GM18873 (cell line): Measurements from ENCODE around the gene AP3B1.

Experiments used
- ATAC-seq: cut with Tn5 transposase; IDR thresholded peaks from one replicate; pipeline ENCODE4 v1.9.1; 2021; ENCODE audit warnings: mild to moderate bottlenecking, moderate library complexity, moderate number of reproducible peaks; ENCODE audit not compliant: unreplicated experiment, low FRiP score

AP3B1 gene

DNA sequence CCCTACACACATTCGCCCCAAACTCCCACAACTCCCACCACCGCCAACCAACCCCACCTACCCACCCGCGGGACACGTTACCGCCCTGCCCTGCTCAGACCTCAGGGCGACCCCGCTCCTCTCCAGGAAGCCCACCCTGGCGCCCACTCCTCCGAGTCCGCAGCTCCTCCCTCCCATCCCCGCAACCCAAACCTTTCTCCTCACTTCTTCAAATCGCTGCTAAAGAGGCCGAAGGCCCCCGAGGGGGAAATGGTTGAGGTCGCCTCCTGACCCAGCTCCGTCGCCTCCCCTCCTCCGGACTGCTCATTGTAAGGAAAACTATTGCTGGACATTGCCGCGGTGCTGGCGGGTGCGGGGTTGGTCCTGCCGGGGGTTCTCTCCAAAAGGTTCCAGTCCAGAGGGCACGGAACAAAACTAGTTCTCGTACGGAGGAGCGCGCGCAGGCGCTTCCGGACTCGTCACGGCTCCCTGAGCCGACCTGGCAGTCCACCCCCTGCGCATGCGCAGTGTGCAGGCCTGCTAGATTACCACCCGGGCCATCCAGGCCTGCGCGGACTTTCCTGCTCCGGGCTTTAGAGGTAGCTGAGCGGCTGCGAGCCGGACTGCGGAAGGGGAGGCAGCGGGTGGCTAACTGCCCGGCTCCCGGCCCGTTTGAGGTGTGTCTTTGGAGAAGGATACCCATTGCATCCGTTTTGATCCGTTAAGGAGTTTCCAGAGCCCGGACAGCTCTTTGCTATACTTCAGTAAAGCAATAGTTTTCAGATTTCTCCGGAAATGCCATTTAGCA is at the start of gene AP3B1:
Gene AP3B1 (minus strand): TSS at position 451 of the 787 bp plus-strand sequence. CDS start 119 bp downstream, at position 332.
- peak; percentile 82 for ATAC-seq

GRCh38 chr5:78341440-78341839 is 46.9 kb upstream of the AP3B1 start:
- no peak for ATAC-seq

DNA sequence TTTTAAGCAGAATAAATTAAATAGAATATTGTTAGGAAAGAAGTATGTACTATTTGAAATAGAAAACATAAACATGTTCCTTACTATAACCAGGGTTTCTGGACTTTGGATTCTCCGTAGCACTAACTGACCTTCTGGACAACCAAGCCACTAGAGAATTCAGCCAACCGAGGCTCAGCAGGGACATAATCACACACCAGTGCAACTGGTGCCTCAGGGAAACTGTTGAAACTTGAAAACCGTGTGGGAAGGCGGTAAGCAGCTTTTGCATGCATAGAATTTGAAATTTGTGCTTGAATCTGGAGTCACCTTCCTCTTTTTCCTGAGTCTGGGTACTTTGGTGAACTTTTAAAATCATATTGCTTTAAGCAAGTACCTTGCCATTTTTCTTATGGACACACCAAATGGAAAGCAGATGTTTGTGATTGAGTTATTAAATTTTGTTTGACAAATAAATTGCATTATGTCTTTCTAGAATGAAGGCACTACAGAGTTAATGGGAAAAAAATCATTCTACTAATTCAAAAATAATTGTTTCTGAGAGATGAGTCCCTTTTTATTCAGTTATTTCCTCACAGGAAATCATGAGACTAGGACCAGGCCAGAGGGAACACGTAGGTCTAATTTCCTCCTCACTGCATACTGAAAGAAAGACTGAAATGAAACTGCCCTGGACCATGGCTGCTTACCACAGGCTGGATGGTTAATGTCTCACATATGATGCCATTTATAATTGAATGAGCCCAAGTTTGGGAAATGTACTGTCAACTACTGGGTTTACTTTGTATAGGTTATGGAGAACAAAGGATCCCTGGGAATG is 45.3 kb upstream of the AP3B1 start:
- ATAC-seq, result no peak

GRCh38 chr5:78336698-78337097 is 42.2 kb upstream of the AP3B1 start:
- no peak for ATAC-seq

- ATAC-seq, result no peak
These were observed 41.5 kb upstream of the AP3B1 start for GRCh38 chr5:78335976-78336375.

DNA sequence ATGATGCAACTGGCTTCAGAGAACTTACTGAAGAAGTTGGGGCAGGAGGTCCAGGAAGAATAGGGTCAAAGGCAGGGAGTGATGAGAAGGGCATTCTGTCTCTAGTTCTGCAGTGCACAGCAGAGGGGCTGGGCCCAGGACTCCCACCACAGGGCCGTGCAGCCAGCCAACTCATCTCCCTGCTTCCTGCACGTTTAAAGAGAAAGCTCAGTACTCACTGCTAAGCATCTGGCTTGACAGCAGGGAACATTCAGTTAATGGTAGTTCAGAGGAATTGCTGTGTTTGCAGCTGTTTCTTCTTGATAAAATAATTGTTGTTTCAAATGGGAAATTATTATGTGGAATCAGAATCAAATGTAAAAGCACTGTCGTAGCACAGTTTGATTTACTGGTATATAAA is 40.3 kb upstream of the AP3B1 start:
- no peak for ATAC-seq

GRCh38 chr5:78331523-78332080 is 37.1 kb upstream of the AP3B1 start:
- no peak for ATAC-seq

DNA sequence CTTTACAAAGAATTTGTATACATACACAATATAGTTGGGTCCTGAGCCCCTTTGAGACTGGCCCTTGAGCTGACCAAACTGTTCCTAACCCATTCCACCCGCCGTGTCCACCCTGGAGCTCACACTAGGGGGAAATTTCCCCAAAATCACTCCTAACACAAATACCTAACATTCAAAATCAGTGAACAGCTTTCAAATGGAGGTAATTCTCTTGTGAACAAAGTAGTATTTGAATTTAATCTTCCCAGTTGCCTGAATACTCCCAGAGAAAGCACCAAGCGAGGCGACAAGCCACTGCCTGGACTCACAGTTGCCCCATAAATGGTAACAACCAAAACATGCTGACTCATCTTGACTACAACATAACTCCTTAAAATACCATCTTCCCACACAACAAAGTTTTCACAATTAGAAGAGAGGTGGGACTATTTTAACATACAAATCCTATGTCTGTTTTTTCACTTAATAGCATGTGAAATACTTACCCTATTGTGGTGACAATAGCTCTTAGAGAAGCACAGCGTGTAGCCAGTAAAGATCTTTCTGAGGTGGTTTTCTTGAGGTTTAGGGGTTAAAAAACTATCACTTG is 34.2 kb upstream of the AP3B1 start:
- no peak for ATAC-seq

DNA sequence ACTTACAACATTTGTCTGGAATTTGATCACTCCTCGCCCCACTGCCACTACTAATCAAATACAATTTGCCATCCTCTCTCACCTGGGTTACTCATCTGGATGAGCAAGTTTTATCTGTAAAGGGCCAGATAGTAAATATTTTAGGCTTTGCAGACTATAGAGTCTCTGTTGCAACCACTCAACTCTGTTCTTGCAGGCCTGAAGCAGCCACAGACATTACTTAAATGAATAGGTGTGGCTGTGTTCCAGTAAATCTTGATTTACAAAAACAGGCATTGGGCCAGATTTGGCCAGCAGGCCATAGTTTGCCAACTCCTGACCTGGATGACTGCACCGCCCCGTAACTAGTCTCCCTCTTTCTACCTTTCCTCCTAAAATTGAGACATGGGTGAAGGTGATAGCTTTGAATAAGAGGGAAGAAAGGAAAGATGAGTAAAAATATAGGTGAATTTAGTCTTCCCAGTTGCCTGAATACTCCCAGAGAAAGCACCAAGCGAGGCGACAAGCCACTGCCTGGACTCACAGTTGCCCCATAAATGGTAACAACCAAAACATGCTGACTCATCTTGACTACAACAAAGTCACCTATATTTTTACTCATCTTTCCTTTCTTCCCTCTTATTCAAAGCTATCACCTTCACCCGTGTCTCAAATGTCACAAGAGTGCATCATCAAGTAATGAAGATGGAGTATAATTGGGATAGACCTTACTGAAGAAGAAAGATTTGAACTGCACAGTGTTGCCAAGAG is 33.4 kb upstream of the AP3B1 start:
- ATAC-seq, result no peak

- ATAC-seq, result no peak
These were observed 32.4 kb upstream of the AP3B1 start for GRCh38 chr5:78326930-78327329.

DNA sequence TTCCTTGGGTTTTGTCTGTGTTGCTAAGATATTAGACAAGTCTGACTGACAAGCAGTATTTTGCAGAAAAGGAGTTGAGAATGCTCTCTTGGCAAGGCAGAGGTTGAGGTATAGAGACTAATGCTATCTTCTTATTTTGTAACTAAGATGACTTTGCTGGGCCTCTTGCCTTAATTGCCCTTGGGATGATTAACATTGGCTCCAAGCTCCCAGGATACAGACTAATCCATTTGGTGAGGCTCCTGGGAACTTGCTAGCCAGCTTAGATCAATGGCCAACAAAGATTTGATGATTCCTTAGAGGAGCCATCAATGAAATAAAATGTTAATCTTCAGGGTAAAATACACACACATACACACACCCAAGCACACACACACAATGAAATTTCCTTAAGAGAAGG is 28.7 kb upstream of the AP3B1 start:
- ATAC-seq, result no peak

GRCh38 chr5:78320401-78320800 is 25.9 kb upstream of the AP3B1 start:
- no peak for ATAC-seq

DNA sequence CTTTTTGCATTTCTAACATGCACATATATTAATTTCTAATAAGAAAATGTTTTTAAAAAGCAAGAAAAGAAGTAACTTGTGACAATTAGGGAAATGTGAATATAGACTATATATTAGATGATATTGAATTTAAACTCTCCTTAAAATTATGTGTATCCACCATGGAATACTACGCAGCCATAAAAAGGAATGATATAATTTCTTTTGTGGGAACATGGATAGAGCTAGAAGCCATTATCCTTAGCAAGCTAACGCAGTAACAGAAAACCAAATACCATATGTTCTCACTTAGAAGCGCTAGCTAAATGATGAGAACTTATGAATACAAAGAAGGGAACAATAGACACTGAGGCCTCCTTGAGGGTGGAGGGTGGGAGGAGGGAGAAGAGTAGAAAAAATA is 23.8 kb upstream of the AP3B1 start:
- ATAC-seq, result no peak

GRCh38 chr5:78317515-78317914 is 23.0 kb upstream of the AP3B1 start:
- ATAC-seq, result no peak

GRCh38 chr5:78308703-78309102 is 14.2 kb upstream of the AP3B1 start:
- no peak for ATAC-seq

DNA sequence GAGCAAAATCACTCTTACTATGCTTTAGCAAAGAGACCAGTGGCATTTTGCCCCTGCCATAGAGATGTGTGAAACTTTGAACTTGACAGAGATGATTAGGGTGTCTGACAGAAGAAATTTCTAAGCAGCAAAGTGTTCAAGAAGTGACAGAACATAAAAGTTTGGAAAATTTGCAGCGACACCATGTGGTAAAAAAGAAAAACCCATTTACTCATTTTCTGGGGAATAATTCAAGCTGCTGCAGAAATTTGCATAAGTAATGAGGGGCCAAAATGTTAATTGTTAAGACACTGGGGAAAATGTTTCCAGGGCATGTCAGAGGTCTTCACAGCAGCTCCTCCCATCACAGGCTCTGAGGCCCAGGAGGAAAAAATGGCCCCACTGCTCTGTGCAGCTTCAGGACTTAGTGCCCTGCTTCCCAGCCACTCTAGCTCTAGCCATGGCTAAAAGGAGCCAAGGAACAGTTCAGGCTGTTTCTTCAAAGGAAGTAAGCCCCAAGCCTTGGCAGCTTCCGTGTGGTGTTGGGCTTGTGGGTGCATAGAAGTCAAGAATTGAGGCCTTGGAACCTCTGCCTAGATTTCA is 6.1 kb upstream of the AP3B1 start:
- ATAC-seq, result no peak

- peak; percentile 5 for ATAC-seq
These were observed 800 bp upstream of the AP3B1 start for GRCh38 chr5:78295035-78295961.

DNA sequence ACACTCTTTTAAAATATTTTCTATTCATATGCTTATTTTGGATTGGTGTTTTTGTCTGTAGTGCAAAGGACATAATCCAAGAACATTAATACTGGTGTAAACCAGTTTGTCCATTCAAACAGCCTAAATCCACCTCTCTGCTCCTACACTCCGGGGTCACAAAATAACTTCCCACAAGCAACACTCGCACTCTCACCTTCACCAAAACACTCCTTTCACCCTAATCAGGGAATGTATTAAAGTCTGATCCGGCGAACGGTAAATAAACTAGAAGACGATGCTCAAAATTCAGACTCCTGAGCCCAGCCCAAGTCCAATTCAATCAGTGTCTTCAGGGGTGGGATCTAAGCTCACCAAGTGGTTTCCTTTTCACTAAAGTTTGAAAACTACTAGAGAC is 649 bp downstream of the AP3B1 start:
- no peak for ATAC-seq

DNA sequence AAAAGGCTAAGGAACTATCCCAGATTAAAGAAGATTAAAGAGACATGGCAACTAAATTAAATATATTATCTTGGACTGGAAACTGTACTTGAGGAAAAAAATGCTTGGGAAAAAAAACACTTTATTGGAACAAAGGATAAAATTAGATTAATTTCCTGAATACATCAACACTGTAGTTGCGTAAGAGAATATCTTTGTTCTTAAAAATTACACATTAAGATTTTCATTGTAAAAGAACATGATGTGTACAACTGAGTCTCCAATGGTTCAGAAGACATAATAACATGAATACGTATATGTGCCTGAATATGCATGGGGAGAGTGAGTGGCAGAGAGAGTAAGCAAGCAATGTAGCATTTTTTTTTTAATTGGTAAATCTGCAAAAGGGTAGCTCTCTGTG is 2.8 kb downstream of the AP3B1 start:
- ATAC-seq, result no peak
